GM12878 (cell line): ENCODE results near the gene GTF2H1. TPM values are rescaled to one million over a fixed set of nuclear protein-coding genes. Genes with fewer than 3 reads are reported as not detected.
A peak's percentile ranks its signal among the peaks of the same experiment; 100 is the strongest.

Source experiments
- ATAC-seq: fragments of 200-7000 bp; cut with Tn5 transposase; 3 replicates; pipeline ENCODE4 v1.9.1; 2020; ENCODE audit warnings: mild to moderate bottlenecking, moderate library complexity
- BruUV-seq: library from RNA; stranded (reverse); fragments of 400-500 nt; replicated peaks from 2 replicates; lab custom pipeline; 2021; lab: Mats Ljungman, UMichigan
- CTCF ChIA-PET: fragments of 300-600 bp; sonication (Branson Sonifier 250); formaldehyde crosslinking; extraction: SDS; loops from one replicate; lab custom pipeline; 2021; ENCODE audit warnings: inconsistent platforms; lab: Yijun Ruan, JAX
- POLR2A ChIA-PET: fragments of 350-600 bp; formaldehyde crosslinking; extraction: SDS; loops from one replicate; lab custom pipeline; 2021; ENCODE audit warnings: inconsistent platforms; lab: Charles Lee
- RAD21 ChIA-PET: fragments of 300-600 bp; sonication (Branson Sonifier 250); formaldehyde crosslinking; loops from one replicate; lab custom pipeline; 2023; ENCODE audit warnings: antibody characterized with exemption; ENCODE audit not compliant: unreplicated experiment; lab: Charles Lee
- SMC1A ChIA-PET: fragments of 300-600 bp; sonication (Branson Sonifier 250); formaldehyde crosslinking; loops from one replicate; lab custom pipeline; 2023; ENCODE audit not compliant: unreplicated experiment, uncharacterized antibody; lab: Charles Lee
- DNase-seq: peaks from one replicate; pipeline ENCODE4 v3.0.0-alpha.2; 2011; ENCODE audit warnings: low read depth, low spot score
- FAIRE-seq: peaks from 3 replicates; lab custom pipeline; 2011; peaks lifted over from hg19 to GRCh38; lab: Jason Lieb, UNC
- H2AFZ ChIP-seq: 2 replicates; pipeline ENCODE4 v1.6.0; 2011; ENCODE audit warnings: low read depth, low read length, control low read depth; ENCODE audit not compliant: control insufficient read depth
- H3K27ac ChIP-seq: 2 replicates; pipeline ENCODE4 v1.5.1; 2011; ENCODE audit warnings: control low read depth; ENCODE audit not compliant: control insufficient read depth, insufficient read depth
- H3K27me3 ChIP-seq, 2 experiments: replicated peaks in 1 of 2; 2 replicates each; pipeline versions ENCODE4 v1.6.0 to v1.6.1; 2011; ENCODE audit warnings: low read length in 1 of 2; ENCODE audit not compliant: control insufficient read depth in 2 of 2, insufficient read depth in 2 of 2
- H3K36me3 ChIP-seq, 2 experiments: 2 replicates each; pipeline ENCODE4 v1.5.1; 2011; ENCODE audit warnings: low read length in 1 of 2; ENCODE audit not compliant: control insufficient read depth in 2 of 2, insufficient read depth in 2 of 2
- H3K4me1 ChIP-seq: 2 replicates; pipeline ENCODE4 v1.6.1; 2011; ENCODE audit warnings: mild to moderate bottlenecking, low read length, moderate library complexity, mixed read lengths; ENCODE audit not compliant: control insufficient read depth, insufficient read depth
- H3K4me2 ChIP-seq: 2 replicates; pipeline ENCODE4 v1.6.0; 2011; ENCODE audit warnings: control low read depth; ENCODE audit not compliant: control insufficient read depth, insufficient read depth
- H3K4me3 ChIP-seq: fragments of 200-600 bp; sonication (generic); 2 replicates; pipeline ENCODE4 v1.5.1; 2016
- H3K79me2 ChIP-seq: 2 replicates; pipeline ENCODE4 v1.6.0; 2011; ENCODE audit warnings: low read length; ENCODE audit not compliant: control insufficient read depth, insufficient read depth
- H3K9ac ChIP-seq: 2 replicates; pipeline ENCODE4 v1.8.0; 2011; ENCODE audit warnings: low read length, control low read depth, mixed read lengths; ENCODE audit not compliant: control insufficient read depth, insufficient read depth
- H3K9me3 ChIP-seq: replicated peaks from 3 replicates; pipeline ENCODE4 v1.5.1; 2011; ENCODE audit warnings: mild to moderate bottlenecking, low read length; ENCODE audit not compliant: control insufficient read depth, insufficient read depth
- H4K20me1 ChIP-seq: 2 replicates; pipeline ENCODE4 v1.6.0; 2011; ENCODE audit not compliant: control insufficient read depth, insufficient read depth
- CBX3 ChIP-seq: fragments of 200-600 bp; sonication (generic); IDR thresholded peaks from 2 replicates; pipeline ENCODE4 v1.6.1; 2016; ENCODE audit warnings: low read depth, borderline replicate concordance
- CBX5 ChIP-seq: sonication (generic); IDR thresholded peaks from 2 replicates; pipeline ENCODE4 v1.6.1; 2016; ENCODE audit warnings: low read depth, moderate library complexity, mild to moderate bottlenecking, inconsistent platforms
- CHD2 ChIP-seq: IDR thresholded peaks from 2 replicates; pipeline ENCODE4 v1.6.1; 2011; ENCODE audit warnings: low read depth, low read length, improper control_type of control experiment, borderline replicate concordance
- CHD4 ChIP-seq: fragments of 200-600 bp; sonication (generic); IDR thresholded peaks from 2 replicates; pipeline ENCODE4 v1.6.1; 2016; ENCODE audit warnings: mild to moderate bottlenecking
- CREB1 ChIP-seq: IDR thresholded peaks from 2 replicates; pipeline ENCODE4 v1.6.1; 2012; ENCODE audit warnings: low read depth, mild to moderate bottlenecking, inconsistent platforms
- EZH2 ChIP-seq: IDR thresholded peaks from 2 replicates; pipeline ENCODE4 v1.6.1; 2012; ENCODE audit warnings: low read depth, mild to moderate bottlenecking, control low read depth, inconsistent platforms, low read length, borderline replicate concordance; ENCODE audit not compliant: control insufficient read depth
- GATAD2B ChIP-seq: fragments of 450-650 bp; conservative IDR thresholded peaks from 2 replicates; pipeline ENCODE4 v1.6.1; 2017; ENCODE audit warnings: low read depth, mild to moderate bottlenecking, moderate library complexity
- MLLT1 ChIP-seq: fragments of 450-650 bp; IDR thresholded peaks from 2 replicates; pipeline ENCODE4 v1.6.1; 2016; ENCODE audit warnings: mild to moderate bottlenecking
- NFIC ChIP-seq: IDR thresholded peaks from 2 replicates; pipeline ENCODE4 v1.6.1; 2012; ENCODE audit warnings: low read depth, mild to moderate bottlenecking, inconsistent platforms, low read length, moderate library complexity
- NFYB ChIP-seq: IDR thresholded peaks from 2 replicates; pipeline ENCODE4 v1.6.1; 2011; ENCODE audit warnings: low read depth, mild to moderate bottlenecking, low read length, improper control_type of control experiment, moderate library complexity; ENCODE audit not compliant: insufficient read depth
- NR2C1 ChIP-seq: fragments of 450-650 bp; IDR thresholded peaks from 2 replicates; pipeline ENCODE4 v1.6.1; 2017; ENCODE audit warnings: antibody characterized with exemption, mild to moderate bottlenecking, moderate library complexity
- POLR2A ChIP-seq: IDR thresholded peaks from 2 replicates; pipeline ENCODE4 v1.6.1; 2011; ENCODE audit warnings: low read depth, mild to moderate bottlenecking, low read length
- POLR2AphosphoS2 ChIP-seq: IDR thresholded peaks from 2 replicates; pipeline ENCODE4 v1.6.1; 2011; ENCODE audit warnings: low read depth, mild to moderate bottlenecking, low read length, improper control_type of control experiment, moderate library complexity
- RFX5 ChIP-seq: IDR thresholded peaks from 2 replicates; pipeline ENCODE4 v1.6.1; 2011; ENCODE audit warnings: low read depth, low read length, improper control_type of control experiment
- RUNX3 ChIP-seq: IDR thresholded peaks from 2 replicates; pipeline ENCODE4 v1.6.1; 2012; ENCODE audit warnings: low read length, inconsistent platforms
- SMAD1 ChIP-seq: fragments of 450-650 bp; IDR thresholded peaks from 2 replicates; pipeline ENCODE4 v1.6.1; 2018; ENCODE audit warnings: mild to moderate bottlenecking, low read depth; ENCODE audit not compliant: partially characterized antibody
- STAT1 ChIP-seq: fragments of 450-650 bp; conservative IDR thresholded peaks from 2 replicates; pipeline ENCODE4 v1.6.1; 2014; ENCODE audit warnings: antibody characterized with exemption, mild to moderate bottlenecking
- TCF7 ChIP-seq: IDR thresholded peaks from 2 replicates; pipeline ENCODE4 v1.6.1; 2014; ENCODE audit warnings: antibody characterized with exemption, borderline replicate concordance
- ZNF622 ChIP-seq: fragments of 450-650 bp; IDR thresholded peaks from 2 replicates; pipeline ENCODE4 v1.6.1; 2017; ENCODE audit warnings: mild to moderate bottlenecking, inconsistent platforms
- WGBS: methylation state at CpG from one replicate; pipeline ENCODE4 v1.1.6; 2016; ENCODE audit warnings: low lambda C conversion rate; ENCODE audit not compliant: insufficient replicate concordance, insufficient coverage; ENCODE audit errors: missing lambda C conversion rate; 5-methylcytosine and 5-hydroxymethylcytosine counted together
- in situ Hi-C: fragments of 300-500 bp; cut with MboI; formaldehyde crosslinking; loops from 9 replicates; pipeline ENCODE4 v1.14.3; 2018; ENCODE audit warnings: mixed read lengths
- intact Hi-C: fragments of 100-400 bp; cut with micrococcal nuclease; formaldehyde crosslinking; loops from one replicate; pipeline ENCODE4 v1.14.2; 2022; ENCODE audit not compliant: unreplicated experiment
- polyA plus RNA-seq, 11 experiments: library from polyadenylated mRNA; depleted of rRNA in 4 of 11; unstranded in 6 of 11; stranded (reverse) in 5 of 11; fragments of >200 nt; fragmentation: Nextera tagmentation in 4 of 11; fragmentation: Illumina TruSeq in 1 of 11; extraction: Ambion mirVana in 4 of 11; extraction: Trizol in 1 of 11; gene quantifications; 1 replicate in 1 of 11; 2 replicates in 10 of 11; pipeline versions ENCODE4 v1.2.1 to v1.2.3, GENCODE V29; 2011 to 2016; ENCODE audit warnings: inconsistent platforms in 2 of 11, missing spikeins in 2 of 11, low read depth in 1 of 11
- total RNA-seq, 4 experiments: library from RNA; depleted of rRNA in 3 of 4; stranded (reverse); fragments of >200 nt in 3 of 4; fragmentation: Illumina TruSeq in 1 of 4; extraction: Trizol in 1 of 4; gene quantifications; 2 replicates each; pipeline versions ENCODE4 v1.2.1 to v1.2.3, GENCODE V29; 2013 to 2021
- TF ChIP-seq, protein P1 (sequence below): IDR thresholded peaks from 2 replicates; pipeline ENCODE4 v1.6.1; 2011; ENCODE audit warnings: borderline replicate concordance, low read depth, mild to moderate bottlenecking, moderate library complexity, mixed read lengths, low read length; ENCODE audit not compliant: insufficient read depth; ENCODE audit errors: extremely low read length

GTF2H1 gene
- total and polyA plus RNA-seq, 10 of the 15 experiments (the other 5 are each of a cell fraction or from before 2014, with no cell fraction given) = 36.7 to 68.8 (median 46.6) TPM

DNA sequence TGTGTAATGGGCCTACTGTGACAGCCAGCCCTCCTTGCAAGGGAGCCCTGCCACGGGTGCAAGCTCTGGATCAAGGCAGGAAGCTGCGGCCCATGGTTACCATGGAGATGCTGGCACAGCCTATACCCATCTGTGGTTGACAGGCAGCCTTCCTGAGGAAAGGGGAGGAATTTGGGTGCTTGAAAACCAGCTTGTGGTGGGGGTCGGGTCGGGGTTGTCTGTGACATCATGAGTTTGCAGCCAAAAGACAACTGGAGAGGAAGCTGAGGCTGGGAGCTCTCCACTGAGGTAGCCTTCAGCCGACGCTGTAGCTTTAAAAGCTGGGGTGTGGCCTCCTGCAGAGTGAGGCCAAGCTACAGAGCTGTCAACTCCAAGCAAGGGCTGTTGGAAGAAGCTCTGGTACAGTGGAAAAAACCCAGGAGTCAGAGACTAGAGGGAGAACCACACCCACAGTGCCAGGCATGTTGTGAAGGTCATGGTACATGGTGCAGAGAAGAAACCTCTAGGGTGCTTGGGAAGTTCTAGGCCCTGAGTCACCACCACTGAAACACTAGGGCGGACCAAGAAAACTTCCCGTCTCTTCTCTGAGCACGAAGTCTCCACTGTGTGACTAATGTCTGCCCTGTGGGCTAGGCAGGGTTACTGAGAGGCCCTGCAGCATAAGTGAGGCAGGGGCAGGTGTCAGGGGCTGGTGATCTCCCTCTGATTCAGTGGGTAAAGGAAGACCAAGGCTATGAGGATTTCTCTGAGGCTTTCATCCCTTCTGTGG is 61.2 kb downstream of the GTF2H1 start:
- RAD21 ChIA-PET = interaction anchor here (0.5 to 2.8 kb wide), 12 partner anchors 9 to 232 kb away, joined by 3 to 35 read pairs (median 4); partner anchors contain the start of genes GTF2H1, HPS5 and LDHA
- WGBS = 4% methylated on average over 9 of the region's 9 CpGs
- no peak for TF ChIP-seq CHD4
- TF ChIP-seq RFX5 = no peak
- no peak for TF ChIP-seq ZNF622
- TF ChIP-seq POLR2A = peak; percentile 71; the same call in 1 of the 2 replicates
- peak; percentile 71 for TF ChIP-seq RUNX3
- no peak for TF ChIP-seq NFYB
- no peak for TF ChIP-seq SMAD1
- TF ChIP-seq, protein P1, sequence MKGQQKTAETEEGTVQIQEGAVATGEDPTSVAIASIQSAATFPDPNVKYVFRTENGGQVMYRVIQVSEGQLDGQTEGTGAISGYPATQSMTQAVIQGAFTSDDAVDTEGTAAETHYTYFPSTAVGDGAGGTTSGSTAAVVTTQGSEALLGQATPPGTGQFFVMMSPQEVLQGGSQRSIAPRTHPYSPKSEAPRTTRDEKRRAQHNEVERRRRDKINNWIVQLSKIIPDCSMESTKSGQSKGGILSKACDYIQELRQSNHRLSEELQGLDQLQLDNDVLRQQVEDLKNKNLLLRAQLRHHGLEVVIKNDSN = no peak
- TF ChIP-seq CHD2 = no peak
- no peak for TF ChIP-seq NR2C1
- no peak for TF ChIP-seq STAT1
- TF ChIP-seq CBX3 = no peak
- TF ChIP-seq TCF7 = peak; percentile 50; the same call in 1 of the 2 replicates
- peak; percentile 87 for TF ChIP-seq NFIC
- no peak for TF ChIP-seq EZH2
- no peak for TF ChIP-seq MLLT1
- 0 out of 2 replicates have a peak, but pooled peaks have one; percentile 32 for TF ChIP-seq CBX5
- no peak; the same call in 1 of the 2 replicates for TF ChIP-seq POLR2AphosphoS2
- peak; percentile 40; the same call in 1 of the 2 replicates for TF ChIP-seq CREB1
- no peak for TF ChIP-seq GATAD2B

More for the DNA sequence above, 61.2 kb downstream of the GTF2H1 start:
- intact Hi-C loops = loop anchor here (1.0 kb wide), 1 partner anchor 11 kb away; the partner anchor contains the start of gene LDHA
- Histone ChIP-seq H3K9ac (peak overlapping the region; percentile 83), H3K27me3 (no peaks in the 10 kb centered on the region), H3K79me2 (no peaks in the 10 kb centered on the region), H2AFZ (peak overlapping the region; percentile 96), H3K9me3 (no peaks in the 10 kb centered on the region), H3K27ac (peak overlapping the region; percentile 98), H3K4me2 (peak overlapping the region; percentile 85), H4K20me1 (no peaks in the 10 kb centered on the region), H3K4me3 (0 out of 2 replicates have a peak overlapping the region, but pooled peaks have one; percentile 22), H3K36me3 (no peaks in the 10 kb centered on the region), H3K4me1 (peaks cover 22% of the 10 kb centered on the region)
- FAIRE-seq = no peak
- peak; percentile 70 for DNase-seq
- ChIA-PET CTCF (interaction anchor here (0.6 to 2.6 kb wide), 11 partner anchors 10 to 405 kb away, joined by 3 to 14 read pairs (median 5); partner anchors contain the start of gene HPS5), POLR2A (interaction anchor here (0.6 to 6.0 kb wide), 5 partner anchors 10 to 137 kb away, joined by 3 to 95 read pairs (median 3); partner anchors contain the start of gene LDHA), SMC1A (interaction anchor here (0.7 to 4.3 kb wide), 22 partner anchors 9 to 382 kb away, joined by 3 to 83 read pairs (median 3); partner anchors contain the start of genes GTF2H1, HPS5, LDHA and UEVLD)
- peak; percentile 93 for ATAC-seq
- in situ Hi-C loops = no loop called here
- no TSS peak for BruUV-seq
